ENCODE measurements around the gene FAM110D. TPM values are rescaled to one million over a fixed set of nuclear protein-coding genes. Genes with fewer than 3 reads are reported as not detected.

The FAM110D gene
- total and polyA plus RNA-seq, 2 experiments from 2014 or later, result 0.10 to 0.44 TPM

- Histone ChIP-seq H3K79me2 (peaks cover 12% of the 10 kb centered on the region), H3K27me3 (peaks cover 7% of the 10 kb centered on the region), H3K4me3 (no peak overlapping the region), H3K36me3 (replicated peaks; ENCODE audit: insufficient read depth, low read depth) (no peaks in the 10 kb centered on the region), H3K9me2 (replicated peaks; ENCODE audit: insufficient read depth) (no peaks in the 10 kb centered on the region), H2AFZ (no peak overlapping the region), H3K9me3 (ENCODE audit: low read depth) (no peaks in the 10 kb centered on the region), H3K4me2 (no peak overlapping the region), H4K20me1 (ENCODE audit: insufficient read depth, poor library complexity, severe bottlenecking) (no peaks in the 10 kb centered on the region), H3K27ac (no peak overlapping the region), H3K4me1 (ENCODE audit: insufficient read depth) (peaks cover 19% of the 10 kb centered on the region)
- TF ChIP-seq EZH2 (IDR thresholded peaks at IDR 0.05; ENCODE audit: borderline replicate concordance) (no peak), EZH2phosphoT487 (IDR thresholded peaks at IDR 0.05; ENCODE audit: low read depth, severe bottlenecking, unreplicated experiment) (no peak), CTCF (IDR thresholded peaks at IDR 0.05; ENCODE audit: poor library complexity) (no peak)
- 89% methylated on average over 4 of the region's 4 CpGs for WGBS (ENCODE audit: low lambda C conversion rate, missing lambda C conversion rate)
- DNase-seq (ENCODE audit: low spot score), result no peak
Observed at GRCh38 chr1:26166719-26167281, 7.9 kb downstream of the FAM110D start.

GRCh38 chr1:26168410-26169197 lies 9.7 kb downstream of the FAM110D start, which contains the start of gene C1orf232:
TSS of gene C1orf232 (minus strand) at chr1:26168963. CDS start at chr1:26168499, 464 bp downstream.
- Histone ChIP-seq H3K36me3 (replicated peaks; ENCODE audit: insufficient read depth, low read depth) (no peaks in the 10 kb centered on the region), H2AFZ (peak within 1 kb of the TSS; percentile 85), H3K27me3 (no peaks in the 10 kb centered on the region), H3K9me2 (replicated peaks; ENCODE audit: insufficient read depth) (no peaks in the 10 kb centered on the region), H3K27ac (peak within 1 kb of the TSS; percentile 90), H4K20me1 (ENCODE audit: insufficient read depth, poor library complexity, severe bottlenecking) (no peaks in the 10 kb centered on the region), H3K4me1 (ENCODE audit: insufficient read depth) (peaks cover 19% of the 10 kb centered on the region), H3K79me2 (peaks cover 12% of the 10 kb centered on the region), H3K9me3 (ENCODE audit: low read depth) (no peaks in the 10 kb centered on the region), H3K4me2 (peak within 1 kb of the TSS; percentile 91), H3K4me3 (peak within 1 kb of the TSS; percentile 83)
- peak; percentile 13 for DNase-seq (ENCODE audit: low spot score)
- 72% methylated on average over 5 of the region's 5 CpGs for WGBS (ENCODE audit: low lambda C conversion rate, missing lambda C conversion rate)
- TF ChIP-seq EZH2phosphoT487 (IDR thresholded peaks at IDR 0.05; ENCODE audit: low read depth, severe bottlenecking, unreplicated experiment), result no peak
- TF ChIP-seq CTCF (IDR thresholded peaks at IDR 0.05; ENCODE audit: poor library complexity), result no peak
- no peak for TF ChIP-seq EZH2 (IDR thresholded peaks at IDR 0.05; ENCODE audit: borderline replicate concordance)

DNA sequence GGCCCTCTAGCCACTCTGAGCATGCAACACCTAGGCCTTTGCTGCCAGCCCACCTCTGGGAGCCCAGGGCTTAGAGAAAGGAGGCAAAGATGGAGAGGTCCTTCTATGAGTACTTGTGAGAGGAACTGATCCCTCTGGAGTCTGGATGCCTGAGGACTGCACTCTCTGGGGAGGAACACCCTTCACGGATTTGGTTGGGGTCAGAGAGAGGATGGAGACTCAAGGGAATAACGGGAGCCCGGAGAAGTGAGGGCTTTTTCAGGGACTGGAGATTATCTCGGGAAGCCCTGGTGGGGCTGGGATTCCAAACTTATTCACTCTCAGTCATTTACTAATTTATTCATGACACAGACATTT lies 10.3 kb downstream of the FAM110D start:
- Histone ChIP-seq H3K9me3 (ENCODE audit: low read depth) (no peaks in the 10 kb centered on the region), H3K27me3 (no peaks in the 10 kb centered on the region), H4K20me1 (ENCODE audit: insufficient read depth, poor library complexity, severe bottlenecking) (no peaks in the 10 kb centered on the region), H2AFZ (no peak overlapping the region), H3K27ac (peak overlapping the region; percentile 25), H3K36me3 (replicated peaks; ENCODE audit: insufficient read depth, low read depth) (no peaks in the 10 kb centered on the region), H3K4me3 (no peak overlapping the region), H3K9me2 (replicated peaks; ENCODE audit: insufficient read depth) (no peaks in the 10 kb centered on the region), H3K4me1 (ENCODE audit: insufficient read depth) (peaks cover 14% of the 10 kb centered on the region), H3K79me2 (peaks cover 12% of the 10 kb centered on the region), H3K4me2 (peak overlapping the region; percentile 91)
- 63% methylated on average over 4 of the region's 4 CpGs for WGBS (ENCODE audit: low lambda C conversion rate, missing lambda C conversion rate)
- no peak for DNase-seq (ENCODE audit: low spot score)
- TF ChIP-seq EZH2 (IDR thresholded peaks at IDR 0.05; ENCODE audit: borderline replicate concordance), result no peak
- no peak for TF ChIP-seq CTCF (IDR thresholded peaks at IDR 0.05; ENCODE audit: poor library complexity)
- TF ChIP-seq EZH2phosphoT487 (IDR thresholded peaks at IDR 0.05; ENCODE audit: low read depth, severe bottlenecking, unreplicated experiment), result no peak
